HUES64 (cell line): ENCODE results near the gene SOWAHA.
"Not testable (repeated sequence)": the region's sequence is repeated elsewhere in the genome, so short reads cannot be mapped to it uniquely, and the experiment has no call there.

Source experiments
- H3K27ac ChIP-seq: 2 replicates; pipeline ENCODE4 v1.7.0; 2013; ENCODE audit warnings: low read depth, low read length, inconsistent platforms
- H3K27me3 ChIP-seq: 2 replicates; pipeline ENCODE4 v1.6.1; 2013; ENCODE audit warnings: mild to moderate bottlenecking, low read length; ENCODE audit not compliant: insufficient read depth
- H3K36me3 ChIP-seq: 2 replicates; pipeline ENCODE4 v1.6.1; 2013; ENCODE audit warnings: mild to moderate bottlenecking, low read length; ENCODE audit not compliant: insufficient read depth
- H3K4me1 ChIP-seq: 2 replicates; pipeline ENCODE4 v1.6.1; 2013; ENCODE audit warnings: mild to moderate bottlenecking, low read length, moderate library complexity; ENCODE audit not compliant: insufficient read depth
- H3K4me3 ChIP-seq: 2 replicates; pipeline ENCODE4 v1.5.1; 2013; ENCODE audit warnings: mild to moderate bottlenecking, low read length, moderate library complexity
- H3K9ac ChIP-seq: 2 replicates; pipeline ENCODE4 v1.6.1; 2013; ENCODE audit warnings: mild to moderate bottlenecking, low read depth, low read length
- H3K9me3 ChIP-seq: 2 replicates; pipeline ENCODE4 v1.6.1; 2013; ENCODE audit warnings: low read depth, low read length; ENCODE audit not compliant: insufficient read depth
- WGBS: fragments of 150-250, 120-280 bp; methylation state at CpG from one replicate; pipeline ENCODE4 v1.1.7; 2013; ENCODE audit warnings: missing lambda C conversion rate; 5-methylcytosine and 5-hydroxymethylcytosine counted together

The SOWAHA gene

DNA sequence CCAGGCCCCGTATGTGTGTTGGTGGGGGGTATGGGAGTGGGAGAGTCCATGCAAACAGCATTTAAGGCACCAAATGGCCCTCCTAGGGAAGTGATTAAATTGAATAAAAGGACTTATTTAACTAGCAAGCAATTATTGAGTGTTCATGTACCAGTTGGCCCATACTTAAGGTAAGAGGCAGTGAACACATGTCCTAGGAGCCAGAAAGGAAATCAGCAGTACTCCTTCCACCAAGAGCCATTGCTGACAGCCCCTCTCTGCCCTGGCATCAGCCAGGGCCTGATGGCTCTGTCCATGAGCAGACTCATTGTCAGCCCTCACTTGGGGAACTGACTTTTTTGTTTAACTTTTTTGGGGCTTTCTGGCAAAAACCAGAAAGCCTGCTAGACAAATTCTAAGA lies 27.8 kb downstream of the SOWAHA start:
- Histone ChIP-seq H3K9ac (no peak overlapping the region), H3K9me3 (no peaks in the 10 kb centered on the region), H3K4me1 (peaks cover 8% of the 10 kb centered on the region; the same call in 1 of the 2 replicates), H3K27me3 (no peaks in the 10 kb centered on the region), H3K36me3 (no peaks in the 10 kb centered on the region), H3K4me3 (no peak overlapping the region), H3K27ac (no peak overlapping the region)
- 84% methylated on average over 1 of the region's 1 CpG for WGBS

DNA sequence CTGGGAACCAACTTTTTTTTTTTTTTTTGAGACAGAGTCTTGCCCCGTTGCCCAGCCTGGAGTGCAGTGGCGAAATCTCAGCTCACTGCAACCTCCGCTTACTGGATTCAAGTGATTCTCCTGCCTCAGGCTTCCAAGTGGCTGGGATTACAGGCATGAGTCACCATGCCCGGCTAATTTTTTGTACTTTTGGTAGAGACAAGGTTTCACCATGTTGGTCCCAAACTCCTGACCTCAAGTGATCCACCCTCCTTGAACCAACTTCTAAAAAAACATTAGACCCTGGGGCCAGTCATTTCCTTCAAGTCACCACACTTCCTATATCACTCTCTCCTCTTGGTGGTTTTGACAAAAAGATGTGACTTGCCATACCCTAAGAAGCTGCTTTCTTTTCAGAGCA lies 28.2 kb downstream of the SOWAHA start:
- H3K4me1 ChIP-seq = peaks cover 8% of the 10 kb centered on the region; the same call in 1 of the 2 replicates
- H3K27me3 ChIP-seq = no peaks in the 10 kb centered on the region
- no peak overlapping the region for H3K27ac ChIP-seq
- no peak overlapping the region for H3K4me3 ChIP-seq
- H3K36me3 ChIP-seq = no peaks in the 10 kb centered on the region
- H3K9ac ChIP-seq = no peak overlapping the region
- no peaks in the 10 kb centered on the region for H3K9me3 ChIP-seq
- WGBS = 95% methylated on average over 4 of the region's 4 CpGs

DNA sequence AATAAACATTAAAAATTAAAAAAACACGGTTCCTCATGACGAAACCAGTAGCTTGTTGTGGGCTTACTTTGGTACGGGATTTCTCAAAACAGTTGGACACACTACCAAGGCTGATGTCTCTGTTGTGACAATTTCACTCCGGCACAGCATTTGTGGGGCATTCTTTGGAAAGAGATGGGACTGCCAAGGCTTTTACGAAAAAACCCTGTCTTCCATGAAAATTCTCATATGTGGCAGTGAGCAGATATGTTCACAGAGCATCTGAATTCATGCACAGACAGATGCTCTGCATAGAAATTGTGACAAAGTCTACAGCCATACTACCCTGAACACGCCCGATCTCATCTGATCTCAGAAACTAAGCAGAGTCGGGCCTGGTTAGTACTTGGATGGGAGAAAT lies 35.2 kb downstream of the SOWAHA start:
- H3K4me1 ChIP-seq = no peaks in the 10 kb centered on the region
- H3K36me3 ChIP-seq = no peaks in the 10 kb centered on the region
- no peaks in the 10 kb centered on the region for H3K27me3 ChIP-seq
- H3K27ac ChIP-seq = no peak overlapping the region
- no peak overlapping the region for H3K9ac ChIP-seq
- no peak overlapping the region for H3K4me3 ChIP-seq
- no peaks in the 10 kb centered on the region for H3K9me3 ChIP-seq
- 97% methylated on average over 6 of the region's 8 CpGs for WGBS

- Histone ChIP-seq H3K9ac (no peak overlapping the region), H3K27me3 (no peaks in the 10 kb centered on the region), H3K9me3 (no peaks in the 10 kb centered on the region), H3K36me3 (no peaks in the 10 kb centered on the region), H3K27ac (no peak overlapping the region), H3K4me1 (peaks cover 7% of the 10 kb centered on the region), H3K4me3 (no peak overlapping the region)
- WGBS = 81% methylated on average over 1 of the region's 1 CpG
Observed at GRCh38 chr5:132849347-132849746, 36.2 kb downstream of the SOWAHA start.

- no peaks in the 10 kb centered on the region for H3K27me3 ChIP-seq
- H3K36me3 ChIP-seq = no peaks in the 10 kb centered on the region
- H3K9ac ChIP-seq = no peak overlapping the region
- 90% methylated on average over 1 of the region's 2 CpGs for WGBS
- H3K9me3 ChIP-seq = no peaks in the 10 kb centered on the region
- no peak overlapping the region for H3K4me3 ChIP-seq
- no peak overlapping the region for H3K27ac ChIP-seq
- peaks cover 11% of the 10 kb centered on the region for H3K4me1 ChIP-seq
Observed at GRCh38 chr5:132850066-132850465, 37.0 kb downstream of the SOWAHA start.

- H3K27me3 ChIP-seq = no peaks in the 10 kb centered on the region
- no peak overlapping the region for H3K4me3 ChIP-seq
- WGBS = 95% methylated on average over 3 of the region's 3 CpGs
- peaks cover 11% of the 10 kb centered on the region for H3K4me1 ChIP-seq
- no peaks in the 10 kb centered on the region for H3K9me3 ChIP-seq
- H3K27ac ChIP-seq = no peak overlapping the region
- H3K9ac ChIP-seq = no peak overlapping the region
- no peaks in the 10 kb centered on the region for H3K36me3 ChIP-seq
Observed at GRCh38 chr5:132853323-132853722, 40.2 kb downstream of the SOWAHA start.

- WGBS = 79% methylated on average over 1 of the region's 1 CpG
- Histone ChIP-seq H3K4me3 (no peak overlapping the region), H3K9ac (no peak overlapping the region), H3K9me3 (no peaks in the 10 kb centered on the region), H3K27ac (no peak overlapping the region), H3K27me3 (no peaks in the 10 kb centered on the region), H3K36me3 (no peaks in the 10 kb centered on the region), H3K4me1 (peaks cover 11% of the 10 kb centered on the region)
Observed at GRCh38 chr5:132853790-132854189, 40.7 kb downstream of the SOWAHA start.

GRCh38 chr5:132854301-132854700 lies 41.2 kb downstream of the SOWAHA start:
- Histone ChIP-seq H3K4me1 (peaks cover 11% of the 10 kb centered on the region), H3K36me3 (no peaks in the 10 kb centered on the region), H3K27me3 (no peaks in the 10 kb centered on the region), H3K9ac (no peak overlapping the region), H3K4me3 (no peak overlapping the region), H3K27ac (no peak overlapping the region), H3K9me3 (no peaks in the 10 kb centered on the region)
- WGBS = 57% methylated on average over 3 of the region's 3 CpGs

DNA sequence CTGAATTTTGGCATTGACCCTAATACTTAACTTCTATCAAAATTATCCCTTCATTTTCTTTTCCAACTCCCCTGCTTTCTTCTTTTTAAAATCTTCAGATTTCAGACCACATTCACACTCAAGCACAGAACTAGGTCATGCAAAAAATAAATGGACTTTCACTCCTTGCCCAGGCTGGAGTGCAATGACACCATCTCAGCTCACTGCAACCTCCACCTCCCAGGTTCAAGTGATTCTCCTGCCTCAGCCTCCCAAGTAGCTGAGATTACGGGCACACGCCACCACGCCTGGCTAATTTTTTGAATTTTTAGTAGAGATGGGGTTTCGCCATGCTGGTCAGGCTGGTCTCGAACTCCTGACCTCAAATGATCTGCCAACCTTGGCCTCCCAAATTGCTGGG lies 41.9 kb downstream of the SOWAHA start:
- 91% methylated on average over 5 of the region's 5 CpGs for WGBS
- not testable (repeated sequence) for H3K4me3 ChIP-seq, H3K27ac ChIP-seq, H3K27me3 ChIP-seq, H3K9me3 ChIP-seq, H3K9ac ChIP-seq, H3K36me3 ChIP-seq
- peaks cover 11% of the 10 kb centered on the region for H3K4me1 ChIP-seq

DNA sequence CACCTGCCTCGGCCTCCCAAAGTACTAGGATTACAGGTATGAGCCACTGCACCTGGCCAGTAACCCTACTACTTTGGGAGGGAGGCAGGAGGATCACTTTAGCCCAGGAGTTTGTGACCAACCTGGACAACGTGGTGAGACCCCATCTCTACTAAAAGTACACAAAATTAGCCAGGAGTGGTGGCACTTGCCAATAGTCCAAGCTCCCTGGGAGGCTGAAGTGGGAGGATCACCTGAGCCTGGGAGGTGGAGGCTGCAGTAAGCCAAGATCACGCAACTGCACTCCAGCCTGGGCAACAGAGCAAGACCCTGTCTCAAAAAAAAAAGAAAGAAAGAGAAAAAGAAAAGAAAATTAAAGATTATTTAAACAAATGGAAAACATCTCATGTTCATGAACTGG lies 42.9 kb downstream of the SOWAHA start:
- Histone ChIP-seq H3K27ac (no peak overlapping the region), H3K9me3 (no peaks in the 10 kb centered on the region), H3K36me3 (no peaks in the 10 kb centered on the region), H3K27me3 (no peaks in the 10 kb centered on the region), H3K9ac (no peak overlapping the region), H3K4me1 (peaks cover 11% of the 10 kb centered on the region), H3K4me3 (no peak overlapping the region)
- WGBS = 96% methylated on average over 3 of the region's 3 CpGs

DNA sequence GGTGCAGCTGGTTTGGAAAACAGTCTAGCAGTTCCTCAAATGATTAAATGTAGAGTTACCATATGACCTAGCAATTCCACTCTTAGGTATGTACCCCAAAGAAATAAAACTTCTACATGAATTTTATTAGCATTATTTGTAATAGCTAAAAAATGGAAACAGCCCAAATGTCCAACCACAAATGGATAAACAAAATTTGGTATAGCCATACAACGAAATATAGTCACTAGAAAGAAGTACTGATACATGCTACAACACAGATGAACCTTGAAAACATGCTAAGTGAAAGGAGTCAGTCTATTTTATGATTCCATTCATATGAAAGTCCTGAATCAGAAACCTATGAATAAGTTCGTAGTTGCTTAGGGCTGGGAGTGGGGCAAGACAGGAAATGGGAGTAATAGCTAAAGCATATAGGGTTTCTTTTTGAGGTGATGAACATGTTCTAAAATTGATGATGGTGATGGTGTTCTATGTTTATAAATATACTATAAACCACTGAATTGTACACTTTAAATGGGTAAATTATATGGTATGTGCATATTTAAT lies 46.9 kb downstream of the SOWAHA start:
- no peak overlapping the region for H3K9ac ChIP-seq
- no peaks in the 10 kb centered on the region; the same call in 1 of the 2 replicates for H3K4me1 ChIP-seq
- H3K4me3 ChIP-seq = no peak overlapping the region
- H3K27ac ChIP-seq = no peak overlapping the region
- no peaks in the 10 kb centered on the region for H3K9me3 ChIP-seq
- no peaks in the 10 kb centered on the region for H3K36me3 ChIP-seq
- H3K27me3 ChIP-seq = no peaks in the 10 kb centered on the region; the same call in 1 of the 2 replicates
- WGBS = 89% methylated on average over 2 of the region's 2 CpGs

- Histone ChIP-seq H3K9me3 (no peaks in the 10 kb centered on the region), H3K9ac (no peak overlapping the region), H3K4me1 (peaks cover 4% of the 10 kb centered on the region; the same call in 1 of the 2 replicates), H3K27ac (no peak overlapping the region), H3K36me3 (no peaks in the 10 kb centered on the region), H3K27me3 (no peaks in the 10 kb centered on the region; the same call in 1 of the 2 replicates), H3K4me3 (no peak overlapping the region)
- WGBS = 80% methylated on average over 3 of the region's 5 CpGs
Observed at GRCh38 chr5:132860742-132861141, 47.6 kb downstream of the SOWAHA start.
